ENCODE data around the gene STX10. TPM values are rescaled to one million over a fixed set of nuclear protein-coding genes. Genes with fewer than 3 reads are reported as not detected.

Gene STX10
- total RNA-seq, 1 donor from 2014 or later: 36.5 TPM

DNA sequence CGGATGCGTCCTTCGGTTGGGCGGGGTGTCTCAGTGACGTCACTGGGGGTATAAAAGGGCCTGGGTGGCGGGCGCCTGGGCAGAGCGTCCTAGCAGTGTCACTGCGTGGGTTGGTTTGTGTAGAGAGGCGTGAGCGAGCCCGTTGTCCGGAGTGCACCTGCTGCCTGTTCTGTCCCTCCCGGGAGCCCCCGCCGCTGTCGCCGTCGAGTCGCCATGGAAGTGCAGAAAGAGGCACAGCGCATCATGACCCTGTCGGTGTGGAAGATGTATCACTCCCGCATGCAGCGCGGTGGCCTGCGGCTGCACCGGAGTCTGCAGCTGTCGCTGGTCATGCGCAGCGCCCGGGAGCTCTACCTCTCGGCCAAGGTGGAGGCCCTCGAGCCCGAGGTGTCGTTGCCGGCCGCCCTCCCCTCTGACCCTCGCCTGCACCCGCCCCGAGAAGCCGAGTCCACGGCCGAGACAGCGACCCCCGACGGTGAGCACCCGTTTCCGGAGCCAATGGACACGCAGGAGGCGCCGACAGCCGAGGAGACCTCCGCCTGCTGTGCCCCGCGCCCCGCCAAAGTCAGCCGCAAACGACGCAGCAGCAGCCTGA is 2.9 kb upstream of the STX10 start:
- Mint-ChIP-seq H3K4me1 (peaks cover 42% of the 10 kb centered on the region), H3K9me3 (no peaks in the 10 kb centered on the region), H3K27me3 (ENCODE audit: insufficient read depth, low read depth) (peaks cover 15% of the 10 kb centered on the region)

DNA sequence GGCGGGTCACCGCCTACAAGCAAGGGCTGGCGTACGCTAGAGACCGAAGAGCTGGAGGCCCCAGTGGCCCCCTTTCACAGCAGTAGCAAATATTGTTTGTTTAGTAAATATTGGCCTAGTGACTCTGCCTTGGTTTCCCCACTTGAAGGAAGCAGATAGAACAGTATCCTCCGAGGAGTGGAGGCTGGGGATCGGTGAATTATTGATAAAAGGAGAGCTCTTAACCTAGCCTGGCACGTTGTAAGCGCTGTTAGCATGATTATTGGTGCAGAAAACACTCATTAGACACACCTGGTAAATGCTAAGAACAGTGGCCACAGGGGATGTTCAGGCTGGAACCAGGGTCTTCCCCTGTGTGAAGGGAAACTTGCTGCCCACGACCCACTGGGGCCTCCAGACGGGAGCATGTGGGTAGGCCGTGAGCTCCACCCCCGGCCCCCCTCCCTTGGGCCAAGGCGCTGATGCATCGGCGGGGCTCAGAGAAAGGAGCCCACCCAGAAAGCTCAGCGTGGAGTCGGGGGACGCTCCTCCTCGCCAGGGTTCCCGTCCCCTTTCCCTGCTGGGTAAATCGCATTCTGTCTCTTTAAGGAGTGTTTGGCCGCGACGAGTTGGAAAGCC is 2.3 kb upstream of the STX10 start:
- no peak overlapping the region for H2AFZ ChIP-seq (replicated peaks)
- H3K27ac Mint-ChIP-seq: peak overlapping the region; percentile 98
- H3K4me1 ChIP-seq: peaks cover 8% of the 10 kb centered on the region
- peak overlapping the region; percentile 76 for H3K9ac ChIP-seq
- peak; percentile 71 for DNase-seq (ENCODE audit: low spot score)
- H3K79me2 ChIP-seq (ENCODE audit: low read depth): peaks cover 38% of the 10 kb centered on the region
- peaks cover 25% of the 10 kb centered on the region for H4K20me1 ChIP-seq (ENCODE audit: low read depth)
- peak overlapping the region; percentile 91 for H3K4me3 ChIP-seq
- H3K27ac ChIP-seq: peak overlapping the region; percentile 97
- H3K4me3 Mint-ChIP-seq: peak overlapping the region; percentile 94
- no peaks in the 10 kb centered on the region for H3K9me3 ChIP-seq (ENCODE audit: low read depth)
- peaks cover 6% of the 10 kb centered on the region for H3K27me3 ChIP-seq
- peaks cover 12% of the 10 kb centered on the region for H3K27me3 Mint-ChIP-seq (ENCODE audit: insufficient read depth, low read depth)
- H3K9me3 Mint-ChIP-seq: no peaks in the 10 kb centered on the region
- H3K36me3 ChIP-seq: no peaks in the 10 kb centered on the region
- H3K4me2 ChIP-seq: peak overlapping the region; percentile 90
- peaks cover 7% of the 10 kb centered on the region for H3K36me3 Mint-ChIP-seq
- peaks cover 40% of the 10 kb centered on the region for H3K4me1 Mint-ChIP-seq
- peaks cover 46% of the 10 kb centered on the region for H3F3A ChIP-seq (ENCODE audit: low read depth)
- TF ChIP-seq EZH2phosphoT487 (IDR thresholded peaks at IDR 0.05) (no peak), EZH2 (IDR thresholded peaks at IDR 0.05) (no peak)
- TF ChIP-seq, protein P1, sequence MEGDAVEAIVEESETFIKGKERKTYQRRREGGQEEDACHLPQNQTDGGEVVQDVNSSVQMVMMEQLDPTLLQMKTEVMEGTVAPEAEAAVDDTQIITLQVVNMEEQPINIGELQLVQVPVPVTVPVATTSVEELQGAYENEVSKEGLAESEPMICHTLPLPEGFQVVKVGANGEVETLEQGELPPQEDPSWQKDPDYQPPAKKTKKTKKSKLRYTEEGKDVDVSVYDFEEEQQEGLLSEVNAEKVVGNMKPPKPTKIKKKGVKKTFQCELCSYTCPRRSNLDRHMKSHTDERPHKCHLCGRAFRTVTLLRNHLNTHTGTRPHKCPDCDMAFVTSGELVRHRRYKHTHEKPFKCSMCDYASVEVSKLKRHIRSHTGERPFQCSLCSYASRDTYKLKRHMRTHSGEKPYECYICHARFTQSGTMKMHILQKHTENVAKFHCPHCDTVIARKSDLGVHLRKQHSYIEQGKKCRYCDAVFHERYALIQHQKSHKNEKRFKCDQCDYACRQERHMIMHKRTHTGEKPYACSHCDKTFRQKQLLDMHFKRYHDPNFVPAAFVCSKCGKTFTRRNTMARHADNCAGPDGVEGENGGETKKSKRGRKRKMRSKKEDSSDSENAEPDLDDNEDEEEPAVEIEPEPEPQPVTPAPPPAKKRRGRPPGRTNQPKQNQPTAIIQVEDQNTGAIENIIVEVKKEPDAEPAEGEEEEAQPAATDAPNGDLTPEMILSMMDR (IDR thresholded peaks at IDR 0.05): no peak

More for the DNA sequence above, 2.9 kb upstream of the STX10 start:
- H3K27ac ChIP-seq: peak overlapping the region; percentile 97
- H3K4me3 Mint-ChIP-seq: peak overlapping the region; percentile 94
- H3K79me2 ChIP-seq (ENCODE audit: low read depth): peaks cover 38% of the 10 kb centered on the region
- H3K36me3 ChIP-seq: no peaks in the 10 kb centered on the region
- no peak overlapping the region for H2AFZ ChIP-seq (replicated peaks)
- H3K9me3 ChIP-seq (ENCODE audit: low read depth): no peaks in the 10 kb centered on the region
- TF ChIP-seq, protein P1 (IDR thresholded peaks at IDR 0.05): no peak
- TF ChIP-seq EZH2 (IDR thresholded peaks at IDR 0.05) (no peak), EZH2phosphoT487 (IDR thresholded peaks at IDR 0.05) (no peak)
- H3K4me1 ChIP-seq: peaks cover 8% of the 10 kb centered on the region
- H3K36me3 Mint-ChIP-seq: peaks cover 7% of the 10 kb centered on the region
- H4K20me1 ChIP-seq (ENCODE audit: low read depth): peaks cover 25% of the 10 kb centered on the region
- DNase-seq (ENCODE audit: low spot score): peak; percentile 97
- H3K4me2 ChIP-seq: peak overlapping the region; percentile 90
- H3K9ac ChIP-seq: peak overlapping the region; percentile 87
- H3F3A ChIP-seq (ENCODE audit: low read depth): peaks cover 48% of the 10 kb centered on the region
- H3K27ac Mint-ChIP-seq: peak overlapping the region; percentile 98
- peak overlapping the region; percentile 91 for H3K4me3 ChIP-seq
- peaks cover 6% of the 10 kb centered on the region for H3K27me3 ChIP-seq

DNA sequence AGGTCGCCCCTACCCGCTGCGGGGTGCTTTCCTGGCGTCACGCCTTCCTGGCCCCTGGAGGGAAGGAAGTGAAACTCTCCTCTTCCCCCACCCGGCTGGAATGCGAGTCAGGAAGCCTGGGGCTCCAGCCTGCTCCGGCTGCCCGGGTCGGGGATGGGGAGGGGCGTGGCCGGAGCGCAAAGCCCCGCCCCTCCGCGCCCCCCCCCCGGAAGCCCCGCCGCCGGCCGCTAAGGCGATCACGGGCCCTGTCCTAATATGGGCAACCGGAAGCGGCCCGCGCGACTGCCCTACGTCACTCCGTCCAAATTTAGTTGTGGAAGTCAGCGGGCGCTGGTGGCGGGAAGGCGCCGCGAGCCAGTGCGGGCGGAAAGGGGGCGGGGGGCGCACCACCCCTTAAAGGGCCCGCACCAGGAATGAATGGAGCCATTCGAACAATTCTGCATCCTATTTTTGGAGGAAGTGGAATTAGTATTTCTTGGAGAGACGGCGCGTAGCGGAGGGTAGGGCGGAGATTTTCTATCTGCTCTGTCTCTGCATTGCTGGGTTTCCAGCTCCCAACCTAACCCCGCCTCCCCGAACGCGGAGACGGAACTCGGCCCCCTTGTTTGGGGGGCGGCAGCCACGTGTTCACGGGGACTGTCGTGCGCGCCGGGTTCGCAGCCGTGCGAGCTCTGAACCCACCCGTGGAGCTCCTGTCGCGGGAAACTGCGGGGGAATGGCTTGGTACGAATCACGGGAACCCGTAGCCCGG is 1.6 kb upstream of the STX10 start:
- Histone ChIP-seq H3K36me3 (no peaks in the 10 kb centered on the region), H4K20me1 (ENCODE audit: low read depth) (peaks cover 25% of the 10 kb centered on the region), H3K4me2 (peak overlapping the region; percentile 94), H3K79me2 (ENCODE audit: low read depth) (peaks cover 38% of the 10 kb centered on the region), H3F3A (ENCODE audit: low read depth) (peaks cover 42% of the 10 kb centered on the region), H3K9me3 (ENCODE audit: low read depth) (no peaks in the 10 kb centered on the region), H3K4me1 (peaks cover 8% of the 10 kb centered on the region), H3K4me3 (peak overlapping the region; percentile 91), H3K9ac (peak overlapping the region; percentile 80), H2AFZ (replicated peaks) (no peak overlapping the region), H3K27ac (peak overlapping the region; percentile 97), H3K27me3 (peaks cover 6% of the 10 kb centered on the region)
- peaks cover 7% of the 10 kb centered on the region for H3K36me3 Mint-ChIP-seq
- peaks cover 39% of the 10 kb centered on the region for H3K4me1 Mint-ChIP-seq
- H3K4me3 Mint-ChIP-seq: peak overlapping the region; percentile 94
- peaks cover 16% of the 10 kb centered on the region for H3K27me3 Mint-ChIP-seq (ENCODE audit: insufficient read depth, low read depth)
- no peaks in the 10 kb centered on the region for H3K9me3 Mint-ChIP-seq
- H3K27ac Mint-ChIP-seq: peak overlapping the region; percentile 99
- peak; percentile 99 for DNase-seq (ENCODE audit: low spot score)
- no peak for TF ChIP-seq EZH2 (IDR thresholded peaks at IDR 0.05)
- TF ChIP-seq, protein P1 (IDR thresholded peaks at IDR 0.05): peak; percentile 17
